CD4-positive, alpha-beta T cell treated with Interleukin-17A for 4 hours (primary cell): ENCODE measurements around the gene PALLD.

Experiments used
- DNase-seq: peaks from one replicate; pipeline ENCODE4 v3.0.0-alpha.2; 2020; ENCODE audit warnings: mixed read lengths

Gene PALLD

DNA sequence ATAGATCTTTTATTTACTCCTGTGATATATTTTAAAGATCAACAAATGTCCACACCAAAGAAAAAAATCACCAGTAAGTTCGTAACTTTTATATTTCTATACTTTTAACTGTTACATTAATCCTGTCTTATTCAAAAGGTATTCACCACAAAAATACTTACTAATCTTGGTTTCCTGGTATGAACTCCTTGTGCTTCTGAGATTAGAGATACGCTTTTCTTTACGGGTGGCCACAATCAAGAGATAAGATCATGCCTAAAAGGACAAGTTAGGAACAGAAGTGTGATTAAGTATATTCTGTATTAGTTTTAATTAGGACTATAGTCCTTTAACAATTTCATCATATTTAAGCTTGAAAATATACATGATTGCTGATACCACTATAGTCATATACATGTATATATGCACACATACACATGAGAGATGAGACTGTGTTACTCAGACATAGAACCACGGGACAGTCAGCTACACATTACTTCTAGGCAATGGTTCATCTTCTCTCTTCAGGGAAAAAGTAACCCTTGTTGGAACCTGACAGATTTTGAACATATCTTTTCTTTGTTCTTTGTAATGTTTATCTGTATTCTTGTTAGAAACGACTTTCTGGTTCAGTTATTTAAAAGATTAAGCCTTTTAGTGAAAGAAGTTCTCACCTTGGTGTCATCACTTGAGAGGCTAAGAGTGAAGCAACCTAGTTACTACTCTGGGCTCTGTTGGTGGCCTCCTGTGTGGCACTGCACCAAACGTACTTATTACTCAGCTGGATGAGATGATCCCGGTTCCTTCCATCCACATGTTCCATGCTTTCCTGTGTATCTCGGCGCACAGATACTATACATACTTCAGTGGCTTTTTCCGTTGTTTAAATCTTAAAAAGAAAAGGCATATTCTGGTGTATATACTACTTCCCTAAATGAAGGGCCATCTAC is 367.1 kb downstream of the PALLD start:
- DNase-seq: no peak

GRCh38 chr4:168864821-168865541 is 368.1 kb downstream of the PALLD start:
- DNase-seq: no peak

GRCh38 chr4:168865854-168866253 is 369.0 kb downstream of the PALLD start:
- no peak for DNase-seq

GRCh38 chr4:168866635-168867034 is 369.8 kb downstream of the PALLD start:
- no peak for DNase-seq

GRCh38 chr4:168867128-168867527 is 370.3 kb downstream of the PALLD start:
- no peak for DNase-seq

- no peak for DNase-seq
Observed at GRCh38 chr4:168868044-168868781, 371.4 kb downstream of the PALLD start.

- no peak for DNase-seq
Observed at GRCh38 chr4:168868802-168869201, 371.9 kb downstream of the PALLD start.

- no peak for DNase-seq
Observed at GRCh38 chr4:168870004-168870403, 373.2 kb downstream of the PALLD start.

GRCh38 chr4:168871632-168872031 is 374.8 kb downstream of the PALLD start:
- DNase-seq: no peak

GRCh38 chr4:168874083-168874482 is 377.2 kb downstream of the PALLD start:
- no peak for DNase-seq

GRCh38 chr4:168876106-168876505 is 379.3 kb downstream of the PALLD start:
- DNase-seq: no peak

GRCh38 chr4:168877511-168878491 is 380.9 kb downstream of the PALLD start:
- DNase-seq: peak; percentile 28

- DNase-seq: no peak
Observed at GRCh38 chr4:168878623-168879022, 381.8 kb downstream of the PALLD start.

GRCh38 chr4:168879188-168879587 is 382.3 kb downstream of the PALLD start:
- DNase-seq: no peak

DNA sequence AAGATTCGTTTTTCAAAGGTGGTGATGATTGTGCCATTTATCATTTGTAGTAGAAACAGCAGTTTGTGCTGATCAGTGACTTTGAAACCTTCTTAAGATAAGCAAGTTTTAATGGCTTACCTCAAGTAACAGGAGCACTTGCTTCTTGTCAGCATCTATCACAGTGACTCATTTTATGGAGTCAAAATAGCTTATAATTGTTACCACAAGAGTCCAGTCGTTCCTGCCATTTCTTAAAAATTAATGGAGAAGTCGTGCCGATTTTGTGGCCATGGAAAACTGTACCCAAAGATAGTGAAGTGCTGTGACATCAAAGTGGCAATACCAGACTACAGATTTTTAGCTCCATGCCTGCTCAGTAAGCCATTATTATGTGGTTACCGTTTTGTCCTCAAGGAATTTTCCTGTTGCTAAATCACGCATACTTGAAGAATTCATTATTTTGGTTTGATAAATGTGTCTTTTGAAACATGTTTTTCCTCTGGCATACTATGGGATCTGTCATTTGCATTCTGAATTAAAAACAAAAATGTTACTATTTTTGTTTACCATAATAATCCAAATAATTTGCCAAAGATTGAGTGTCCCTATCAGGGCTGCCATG is 383.3 kb downstream of the PALLD start:
- DNase-seq: no peak

DNA sequence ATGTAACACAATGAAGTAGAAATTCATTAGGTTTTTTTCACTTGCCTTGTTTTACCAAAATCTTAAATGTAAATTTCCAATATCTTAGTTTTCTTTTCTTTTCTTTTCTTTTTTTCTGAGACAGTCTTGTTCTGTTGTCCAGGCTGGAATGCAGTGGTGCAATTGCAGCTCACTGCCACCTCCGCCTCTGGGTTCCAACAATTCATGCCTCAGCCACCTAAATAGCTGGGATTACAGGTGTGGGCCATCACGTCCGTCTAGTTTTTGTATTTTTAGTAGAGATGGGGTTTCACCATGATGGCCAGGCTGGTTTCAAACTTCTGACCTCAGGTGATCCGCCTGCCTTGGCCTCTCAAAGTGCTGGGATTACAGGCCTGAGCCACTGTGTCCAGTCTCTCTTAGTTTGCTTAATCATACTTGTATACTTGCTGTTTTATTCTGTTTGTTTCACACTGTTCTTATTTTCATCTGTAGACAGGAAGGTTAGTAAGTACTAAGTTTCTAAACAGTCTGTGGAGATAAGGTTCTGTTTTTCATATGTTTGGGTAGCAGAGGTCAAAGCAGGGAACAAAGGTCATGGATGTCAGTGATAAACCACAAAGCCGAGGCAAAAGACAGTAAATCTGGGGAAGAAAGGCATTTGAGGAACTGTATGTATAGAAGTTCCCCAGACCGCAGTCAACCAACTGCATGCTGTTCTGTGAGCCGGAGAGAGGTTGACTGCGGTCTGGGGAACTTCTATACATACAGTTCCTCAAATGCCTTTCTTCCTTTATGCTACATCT is 384.2 kb downstream of the PALLD start:
- DNase-seq: no peak

- DNase-seq: no peak
Observed at GRCh38 chr4:168881781-168882420, 385.0 kb downstream of the PALLD start.

DNA sequence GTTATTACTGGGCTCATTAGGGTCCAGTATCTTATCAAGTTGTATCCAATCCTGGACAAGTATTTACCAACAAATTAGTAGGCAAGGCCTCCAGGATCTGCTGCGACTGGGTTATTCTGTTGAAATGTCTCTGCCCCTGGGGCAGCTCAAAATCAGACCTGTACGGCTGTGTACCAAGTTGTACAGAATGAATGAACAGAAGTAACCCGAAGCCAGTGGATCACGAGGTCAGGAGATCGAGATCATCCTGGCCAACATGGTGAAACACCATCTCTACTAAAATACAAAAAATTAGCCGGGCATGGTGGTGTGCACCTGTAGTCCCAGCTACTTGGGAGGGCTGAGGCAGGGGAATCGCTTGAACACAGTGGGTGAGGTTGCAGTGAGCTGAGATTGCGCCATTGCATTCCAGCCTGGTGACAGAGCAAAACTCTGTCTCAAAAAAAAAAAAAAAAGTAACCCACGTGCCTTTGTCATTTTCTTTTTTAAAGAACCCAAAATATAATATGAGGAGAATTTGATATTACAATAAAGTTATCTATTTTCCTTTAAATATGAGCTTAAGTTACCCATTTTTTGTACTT is 385.9 kb downstream of the PALLD start:
- no peak for DNase-seq

DNA sequence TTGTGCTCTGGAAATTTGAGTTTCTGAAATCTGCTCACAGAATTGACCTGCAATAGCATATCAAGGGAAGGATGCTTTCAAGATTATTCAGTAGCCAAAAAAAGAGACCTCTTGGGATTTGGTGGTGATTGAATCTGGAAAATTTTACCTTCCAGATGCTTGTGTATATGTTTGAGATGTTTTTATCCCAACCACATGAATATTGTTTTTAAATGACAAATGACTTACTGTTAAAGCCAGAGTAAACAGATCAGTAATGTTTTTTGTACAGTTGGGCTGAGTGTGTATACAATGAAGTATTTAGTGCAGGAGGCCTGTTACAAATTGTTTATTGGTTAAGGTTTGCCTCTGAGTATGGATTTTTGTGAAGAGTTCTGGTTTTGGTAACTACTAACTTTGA is 386.7 kb downstream of the PALLD start:
- no peak for DNase-seq
